HepG2 (cell line): ENCODE measurements around the gene CEACAM5.

Experiments
- CBFB ChIP-seq: sonication (generic); formaldehyde crosslinking; IDR thresholded peaks from 2 replicates; pipeline ENCODE4 v1.4.0; 2020; ENCODE audit warnings: missing genetic modification reagents
- EED ChIP-seq: sonication (generic); formaldehyde crosslinking; IDR thresholded peaks from 2 replicates; pipeline ENCODE4 v1.5.0; 2020; ENCODE audit warnings: mild to moderate bottlenecking, missing genetic modification reagents
- EZH2 ChIP-seq: conservative IDR thresholded peaks from 2 replicates; pipeline ENCODE4 v1.6.1; 2012; ENCODE audit warnings: mild to moderate bottlenecking, low read depth, low read length, moderate library complexity
- GATAD1 ChIP-seq: IDR thresholded peaks from 2 replicates; pipeline ENCODE4 v1.6.1; 2016; ENCODE audit warnings: missing genetic modification reagents, missing compliant biosample characterization
- IKZF4 ChIP-seq: sonication (generic); formaldehyde crosslinking; IDR thresholded peaks from 2 replicates; pipeline ENCODE4 v1.5.1; 2020; ENCODE audit warnings: borderline replicate concordance, mild to moderate bottlenecking, low read depth, missing genetic modification reagents; ENCODE audit errors: not compliant biosample characterization
- POLR2A ChIP-seq, 2 experiments: IDR thresholded peaks; 2 replicates each; pipeline ENCODE4 v1.6.1; 2011; ENCODE audit warnings: low read depth in 2 of 2, low read length in 2 of 2, mild to moderate bottlenecking in 1 of 2, moderate library complexity in 1 of 2; ENCODE audit not compliant: insufficient read depth in 1 of 2
- POLR2AphosphoS5 ChIP-seq: IDR thresholded peaks from 2 replicates; pipeline ENCODE4 v1.6.1; 2012; ENCODE audit warnings: low read depth, low read length
- PPARG ChIP-seq: conservative IDR thresholded peaks from 2 replicates; pipeline ENCODE4 v1.6.1; 2016; ENCODE audit warnings: missing biosample characterization, missing genetic modification reagents
- ZSCAN31 ChIP-seq: sonication (generic); formaldehyde crosslinking; IDR thresholded peaks from 2 replicates; pipeline ENCODE4 v1.5.0; 2020; ENCODE audit warnings: low read depth, mild to moderate bottlenecking, missing genetic modification reagents
- TF ChIP-seq, protein P1 (sequence below): sonication (generic); formaldehyde crosslinking; IDR thresholded peaks from 2 replicates; pipeline ENCODE4 v1.9.0; 2021; ENCODE audit warnings: missing genetic modification reagents, mild to moderate bottlenecking, borderline replicate concordance
- TF ChIP-seq, protein P2 (sequence below): IDR thresholded peaks from 2 replicates; pipeline ENCODE4 v1.6.1; 2016; ENCODE audit warnings: missing compliant biosample characterization, missing genetic modification reagents, borderline replicate concordance
- TF ChIP-seq, protein P3 (sequence below): sonication (generic); formaldehyde crosslinking; IDR thresholded peaks from 2 replicates; pipeline ENCODE4 v1.5.0; 2020; ENCODE audit warnings: mild to moderate bottlenecking, missing genetic modification reagents, moderate library complexity
- TF ChIP-seq, protein P4 (sequence below): sonication (generic); formaldehyde crosslinking; IDR thresholded peaks from 2 replicates; pipeline ENCODE4 v1.9.0; 2021; ENCODE audit warnings: missing genetic modification reagents, borderline replicate concordance
- TF ChIP-seq, protein P5 (sequence below): IDR thresholded peaks from 2 replicates; pipeline ENCODE4 v1.6.1; 2012; ENCODE audit warnings: inconsistent platforms

- TF ChIP-seq CBFB (CRISPR knock-in tag) = no peak
- no peak for TF ChIP-seq PPARG (CRISPR knock-in tag)
- TF ChIP-seq, protein P1, sequence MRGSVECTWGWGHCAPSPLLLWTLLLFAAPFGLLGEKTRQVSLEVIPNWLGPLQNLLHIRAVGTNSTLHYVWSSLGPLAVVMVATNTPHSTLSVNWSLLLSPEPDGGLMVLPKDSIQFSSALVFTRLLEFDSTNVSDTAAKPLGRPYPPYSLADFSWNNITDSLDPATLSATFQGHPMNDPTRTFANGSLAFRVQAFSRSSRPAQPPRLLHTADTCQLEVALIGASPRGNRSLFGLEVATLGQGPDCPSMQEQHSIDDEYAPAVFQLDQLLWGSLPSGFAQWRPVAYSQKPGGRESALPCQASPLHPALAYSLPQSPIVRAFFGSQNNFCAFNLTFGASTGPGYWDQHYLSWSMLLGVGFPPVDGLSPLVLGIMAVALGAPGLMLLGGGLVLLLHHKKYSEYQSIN (CRISPR knock-in tag) = no peak
- TF ChIP-seq, protein P2, sequence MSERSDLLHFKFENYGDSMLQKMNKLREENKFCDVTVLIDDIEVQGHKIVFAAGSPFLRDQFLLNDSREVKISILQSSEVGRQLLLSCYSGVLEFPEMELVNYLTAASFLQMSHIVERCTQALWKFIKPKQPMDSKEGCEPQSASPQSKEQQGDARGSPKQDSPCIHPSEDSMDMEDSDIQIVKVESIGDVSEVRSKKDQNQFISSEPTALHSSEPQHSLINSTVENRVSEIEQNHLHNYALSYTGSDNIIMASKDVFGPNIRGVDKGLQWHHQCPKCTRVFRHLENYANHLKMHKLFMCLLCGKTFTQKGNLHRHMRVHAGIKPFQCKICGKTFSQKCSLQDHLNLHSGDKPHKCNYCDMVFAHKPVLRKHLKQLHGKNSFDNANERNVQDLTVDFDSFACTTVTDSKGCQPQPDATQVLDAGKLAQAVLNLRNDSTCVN (CRISPR knock-in tag) = no peak
- TF ChIP-seq POLR2AphosphoS5 = no peak
- TF ChIP-seq, protein P3, sequence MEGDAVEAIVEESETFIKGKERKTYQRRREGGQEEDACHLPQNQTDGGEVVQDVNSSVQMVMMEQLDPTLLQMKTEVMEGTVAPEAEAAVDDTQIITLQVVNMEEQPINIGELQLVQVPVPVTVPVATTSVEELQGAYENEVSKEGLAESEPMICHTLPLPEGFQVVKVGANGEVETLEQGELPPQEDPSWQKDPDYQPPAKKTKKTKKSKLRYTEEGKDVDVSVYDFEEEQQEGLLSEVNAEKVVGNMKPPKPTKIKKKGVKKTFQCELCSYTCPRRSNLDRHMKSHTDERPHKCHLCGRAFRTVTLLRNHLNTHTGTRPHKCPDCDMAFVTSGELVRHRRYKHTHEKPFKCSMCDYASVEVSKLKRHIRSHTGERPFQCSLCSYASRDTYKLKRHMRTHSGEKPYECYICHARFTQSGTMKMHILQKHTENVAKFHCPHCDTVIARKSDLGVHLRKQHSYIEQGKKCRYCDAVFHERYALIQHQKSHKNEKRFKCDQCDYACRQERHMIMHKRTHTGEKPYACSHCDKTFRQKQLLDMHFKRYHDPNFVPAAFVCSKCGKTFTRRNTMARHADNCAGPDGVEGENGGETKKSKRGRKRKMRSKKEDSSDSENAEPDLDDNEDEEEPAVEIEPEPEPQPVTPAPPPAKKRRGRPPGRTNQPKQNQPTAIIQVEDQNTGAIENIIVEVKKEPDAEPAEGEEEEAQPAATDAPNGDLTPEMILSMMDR (CRISPR knock-in tag) = no peak
- TF ChIP-seq GATAD1 (CRISPR knock-in tag) = no peak
- TF ChIP-seq, protein P4, sequence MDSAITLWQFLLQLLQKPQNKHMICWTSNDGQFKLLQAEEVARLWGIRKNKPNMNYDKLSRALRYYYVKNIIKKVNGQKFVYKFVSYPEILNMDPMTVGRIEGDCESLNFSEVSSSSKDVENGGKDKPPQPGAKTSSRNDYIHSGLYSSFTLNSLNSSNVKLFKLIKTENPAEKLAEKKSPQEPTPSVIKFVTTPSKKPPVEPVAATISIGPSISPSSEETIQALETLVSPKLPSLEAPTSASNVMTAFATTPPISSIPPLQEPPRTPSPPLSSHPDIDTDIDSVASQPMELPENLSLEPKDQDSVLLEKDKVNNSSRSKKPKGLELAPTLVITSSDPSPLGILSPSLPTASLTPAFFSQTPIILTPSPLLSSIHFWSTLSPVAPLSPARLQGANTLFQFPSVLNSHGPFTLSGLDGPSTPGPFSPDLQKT (CRISPR knock-in tag) = no peak
- no peak for TF ChIP-seq ZSCAN31 (CRISPR knock-in tag)
- TF ChIP-seq IKZF4 = no peak
- TF ChIP-seq, protein P5, sequence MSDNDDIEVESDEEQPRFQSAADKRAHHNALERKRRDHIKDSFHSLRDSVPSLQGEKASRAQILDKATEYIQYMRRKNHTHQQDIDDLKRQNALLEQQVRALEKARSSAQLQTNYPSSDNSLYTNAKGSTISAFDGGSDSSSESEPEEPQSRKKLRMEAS = no peak
- TF ChIP-seq EZH2 = no peak
- TF ChIP-seq POLR2A (IDR thresholded peaks at IDR 0.05; ENCODE audit: insufficient read depth in 1 of 2, low read depth in 2 of 2, low read length in 2 of 2) = no peak
- TF ChIP-seq EED = no peak
Measured at GRCh38 chr19:41698746-41699230, 9.6 kb upstream of the CEACAM5 start.
